Measurements from ENCODE around the gene PLB1.
"Not testable (repeated sequence)": the region's sequence is repeated elsewhere in the genome, so short reads cannot be mapped to it uniquely, and the experiment has no call there.

PLB1 gene

DNA sequence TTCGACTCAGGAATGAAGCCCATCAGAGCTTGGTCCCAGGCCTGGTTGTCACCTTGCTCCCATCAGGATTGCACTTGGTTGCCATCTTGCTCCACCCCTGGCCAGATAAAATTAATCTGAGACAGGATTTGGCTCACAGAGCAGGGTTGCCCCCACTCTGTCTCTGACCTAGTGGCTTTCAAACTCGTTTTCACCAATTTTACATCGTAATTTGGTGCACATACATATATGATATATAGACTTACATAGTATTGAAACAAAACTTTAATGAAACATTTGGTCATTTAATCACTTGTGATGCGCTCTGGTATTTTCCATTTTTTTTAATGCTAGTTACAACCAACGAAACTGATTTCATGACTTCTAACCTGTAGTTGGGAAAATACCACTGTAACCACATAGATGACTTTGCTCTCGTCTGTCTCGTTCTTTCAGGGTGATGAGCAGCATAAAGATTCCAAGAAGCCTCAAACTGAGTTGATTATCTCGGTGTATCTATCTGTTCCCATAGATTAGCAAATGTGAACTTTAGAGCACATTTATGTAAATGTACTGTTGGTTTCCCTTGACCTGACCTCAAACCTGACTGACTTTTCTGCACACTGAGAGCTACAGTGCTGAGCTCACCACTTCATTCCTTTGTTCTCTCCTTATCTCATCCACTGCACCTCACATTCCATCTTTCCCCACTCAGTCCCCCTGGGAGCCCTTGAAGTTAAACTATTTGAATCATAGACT is 30.5 kb upstream of the PLB1 start:
- peak; percentile 48 for DNase-seq (ENCODE audit: low read depth)

DNA sequence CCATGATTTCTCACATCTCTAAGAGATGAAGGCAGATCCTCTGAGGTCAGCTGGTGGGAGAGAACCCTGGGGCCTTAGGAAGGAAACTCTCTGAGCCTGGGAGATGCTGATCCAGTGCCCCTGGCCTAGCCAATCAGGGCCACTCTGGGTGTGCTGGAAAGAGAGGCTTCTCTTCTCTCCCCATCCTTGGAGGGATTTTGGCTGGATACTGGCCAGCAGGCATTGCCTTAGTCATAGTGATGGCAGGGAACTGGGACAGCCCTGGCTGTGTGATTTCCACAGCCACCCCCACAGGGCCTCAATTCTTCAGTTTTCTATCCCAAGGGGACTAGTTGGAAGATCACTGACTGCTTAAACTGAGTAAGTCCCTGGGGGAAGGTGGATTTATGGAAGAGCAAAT is 26.6 kb upstream of the PLB1 start:
- peak; percentile 31 for DNase-seq (ENCODE audit: low read depth)

DNA sequence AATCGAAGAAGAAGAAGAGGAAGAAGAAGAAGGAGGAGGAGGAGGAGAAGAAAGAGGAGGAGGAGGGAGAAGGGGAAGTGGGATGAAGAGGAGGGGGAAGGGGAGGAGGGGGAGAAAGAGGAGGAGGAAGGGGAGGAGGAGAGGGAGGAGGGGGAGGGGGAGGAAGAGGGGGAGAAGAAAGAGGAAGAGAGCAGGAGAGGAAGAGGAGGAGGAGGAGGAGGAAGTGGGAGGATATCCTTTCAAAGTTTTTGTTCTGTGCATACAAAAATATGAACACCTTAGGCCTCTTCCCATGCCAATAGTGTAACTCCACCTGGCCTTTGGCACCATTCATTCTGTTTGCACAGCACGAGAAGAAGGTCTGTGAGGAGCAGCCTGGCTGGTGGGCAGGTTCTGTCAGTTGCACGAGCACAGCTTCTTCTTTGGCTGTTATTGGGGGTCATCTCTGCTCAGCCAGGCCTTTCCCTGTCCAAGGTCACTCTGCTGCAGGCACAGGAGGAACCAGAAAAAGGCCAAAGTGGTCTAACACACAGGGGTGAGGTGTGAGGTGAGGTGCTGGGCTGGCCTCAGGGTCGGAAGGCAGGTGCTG is 25.8 kb upstream of the PLB1 start:
- no peak for DNase-seq (ENCODE audit: low read depth)

DNA sequence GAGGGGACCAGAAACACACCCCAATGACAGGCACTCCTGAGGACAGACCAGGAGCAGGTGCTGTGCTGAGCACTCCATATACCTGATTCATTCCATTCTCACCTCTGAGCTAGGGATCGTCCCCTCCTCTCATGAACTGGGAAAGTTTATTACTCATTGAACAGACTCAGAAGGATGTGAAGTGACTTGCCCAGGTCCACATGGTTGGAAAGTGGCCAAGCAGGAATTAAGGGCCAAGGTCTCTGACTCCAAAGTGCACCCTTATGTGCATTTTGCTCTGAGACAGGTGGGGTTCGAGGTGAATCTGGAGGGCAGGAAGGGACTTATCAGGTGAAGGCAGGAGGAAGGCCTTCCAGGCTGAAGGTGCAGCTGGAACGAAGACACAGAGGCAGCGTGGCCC is 25.1 kb upstream of the PLB1 start:
- no peak for DNase-seq (ENCODE audit: low read depth)

DNA sequence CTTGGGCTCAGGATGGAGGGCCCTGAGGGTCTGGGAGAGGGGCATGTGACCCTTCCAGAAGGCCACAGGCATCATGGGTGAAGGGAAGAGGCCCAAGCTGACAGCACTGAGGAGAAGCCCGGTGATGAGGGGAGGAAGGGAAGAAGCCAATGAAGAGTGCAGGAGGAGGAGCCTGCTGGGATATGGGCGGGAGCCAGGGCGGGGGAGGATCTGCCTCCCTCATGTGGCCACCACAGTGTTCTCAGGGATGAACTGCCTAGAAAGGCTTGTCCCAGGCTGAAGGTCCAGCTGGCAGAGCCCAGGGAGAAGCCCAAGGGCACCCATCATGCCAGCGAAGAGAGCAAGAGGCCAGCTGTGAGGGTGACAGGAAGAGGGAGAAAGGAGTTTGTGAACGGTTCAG is 24.6 kb upstream of the PLB1 start:
- no peak for DNase-seq (ENCODE audit: low read depth)

DNA sequence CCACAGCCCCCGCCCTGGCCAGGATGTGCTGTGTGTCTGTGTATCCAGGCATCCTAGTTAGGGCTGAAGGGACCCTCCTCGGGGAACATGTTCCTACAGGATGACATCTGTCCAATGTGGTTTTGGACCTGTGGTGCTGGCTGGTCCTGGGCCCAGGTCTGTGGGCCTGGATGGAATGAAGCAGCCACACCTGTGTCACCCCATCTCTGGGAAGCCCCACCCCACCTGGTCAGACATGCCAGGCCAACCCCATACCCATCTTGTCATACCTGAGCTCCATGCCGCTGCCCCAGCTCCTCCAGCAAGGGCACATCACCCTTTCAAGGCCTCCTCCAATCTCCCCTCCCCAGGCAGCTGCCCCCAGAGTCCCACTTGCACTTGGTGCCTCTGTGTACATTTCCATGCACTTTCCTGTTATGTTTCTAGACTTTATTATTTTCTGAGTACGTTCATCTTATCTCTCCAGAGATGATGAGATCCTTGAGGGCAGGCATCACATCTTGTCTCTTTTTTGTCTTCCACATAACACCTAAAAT is 24.1 kb upstream of the PLB1 start:
- DNase-seq (ENCODE audit: low read depth) = no peak

DNA sequence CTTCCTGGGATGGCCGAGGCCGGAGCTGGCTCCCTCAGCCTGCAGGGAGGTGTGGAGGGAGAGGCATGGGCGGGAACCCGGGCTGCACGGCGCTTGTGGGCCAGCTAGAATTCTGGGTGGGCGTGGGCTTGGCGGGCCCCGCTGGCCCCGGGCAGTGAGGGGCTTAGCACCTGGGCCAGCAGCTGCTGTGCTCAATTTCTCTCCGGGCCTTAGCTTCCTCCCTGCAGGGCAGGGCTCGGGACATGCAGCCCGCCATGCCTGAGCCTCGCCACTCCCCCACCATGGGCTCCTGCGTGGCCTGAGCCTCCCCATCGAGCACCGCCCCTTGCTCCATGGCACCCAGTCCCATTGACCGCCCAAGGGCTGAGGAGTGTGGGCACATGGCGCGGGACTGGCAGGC is 23.2 kb upstream of the PLB1 start:
- DNase-seq (ENCODE audit: low read depth) = not testable (repeated sequence)

DNA sequence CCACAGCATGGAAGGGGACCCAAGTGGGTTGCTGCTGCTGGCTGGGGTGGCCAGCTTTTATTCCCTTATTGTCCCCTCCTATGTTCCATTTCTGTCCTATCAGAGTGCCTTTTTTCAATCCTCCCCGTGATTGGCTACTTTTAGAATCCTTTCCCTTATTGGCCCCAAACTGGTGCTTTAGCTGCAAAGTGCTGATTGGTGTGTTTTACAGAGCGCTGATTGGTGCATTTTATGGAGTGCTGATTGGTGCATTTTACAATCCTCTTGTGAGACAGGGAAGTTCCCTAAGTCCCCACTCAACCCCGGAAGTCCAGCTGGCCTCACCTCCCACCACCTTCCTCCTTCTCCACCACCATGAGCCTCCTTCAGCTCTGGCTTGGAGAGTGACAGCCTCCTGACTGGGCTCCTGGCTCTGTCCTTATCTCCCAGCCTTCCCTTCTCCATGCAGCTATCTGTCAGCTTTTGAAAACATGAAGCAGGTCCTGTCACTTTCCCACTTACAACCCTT is 20.7 kb upstream of the PLB1 start:
- DNase-seq (ENCODE audit: low read depth) = no peak

DNA sequence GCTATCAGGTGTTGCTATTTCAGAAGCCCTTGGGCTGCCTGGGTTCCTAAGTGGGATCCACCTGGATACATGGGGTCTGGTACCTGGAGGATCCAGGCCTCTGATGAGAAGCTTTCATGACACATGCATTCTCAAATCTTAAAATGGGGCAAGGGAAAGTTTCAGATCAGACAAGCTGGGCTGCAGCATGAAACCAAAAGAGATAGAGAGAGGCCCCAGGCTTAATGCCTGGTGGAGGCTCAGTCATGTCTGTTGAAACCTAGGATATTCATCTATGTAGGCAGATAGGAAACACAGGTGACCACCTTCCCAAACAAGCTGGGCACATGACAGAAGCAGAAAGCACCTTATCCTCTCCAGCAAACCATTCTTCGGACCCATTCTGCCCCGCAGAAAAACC is 18.8 kb upstream of the PLB1 start:
- no peak for DNase-seq (ENCODE audit: low read depth)

DNA sequence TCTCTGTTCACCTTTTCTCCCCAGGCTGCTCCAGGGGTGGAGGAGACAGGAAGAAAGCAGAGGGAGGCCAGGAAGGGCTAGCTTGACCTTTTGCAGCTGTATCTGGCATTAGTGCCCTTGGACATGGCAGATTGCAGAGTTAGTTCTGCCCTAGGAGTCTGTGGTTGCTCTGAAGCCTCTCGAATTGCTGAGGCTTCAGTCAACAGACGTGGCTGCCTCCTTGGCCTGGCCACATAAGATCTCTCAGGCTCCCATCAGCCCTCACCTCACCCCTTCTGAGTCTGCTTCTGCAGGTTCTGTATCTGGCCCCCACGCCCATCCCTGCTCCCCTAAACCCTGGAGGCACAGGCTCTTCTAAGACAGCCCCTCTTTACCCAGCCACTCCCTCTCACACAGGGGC is 18.2 kb upstream of the PLB1 start:
- no peak for DNase-seq (ENCODE audit: low read depth)

DNA sequence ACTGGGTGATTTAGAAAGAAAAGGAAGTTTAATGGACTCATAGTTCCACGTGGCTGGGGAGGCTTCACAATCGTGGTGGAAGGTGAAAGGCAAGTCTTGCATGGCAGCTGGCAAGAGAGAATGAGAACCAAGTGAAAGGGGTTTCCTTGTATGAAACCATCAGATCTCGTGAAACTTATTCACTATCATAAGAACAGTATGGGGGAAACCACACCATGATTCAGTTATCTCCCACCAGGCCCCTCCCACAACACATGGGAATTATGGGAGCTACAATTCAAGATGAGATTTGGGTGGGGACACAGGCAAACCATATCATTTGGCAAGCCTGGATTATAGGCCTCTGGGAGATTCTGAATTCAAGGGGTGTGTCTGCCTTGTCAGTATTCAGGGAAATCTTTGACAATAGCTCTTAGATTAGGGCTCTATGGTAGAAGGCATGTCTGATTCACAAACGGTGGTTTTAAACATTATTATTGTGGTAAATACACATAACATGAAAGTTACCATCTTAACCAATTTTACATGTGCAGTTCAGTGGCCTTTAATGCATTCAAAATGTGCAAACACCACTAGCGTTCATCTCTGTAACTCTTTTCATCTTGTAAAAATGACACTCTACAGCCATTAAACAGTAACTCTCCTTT is 15.3 kb upstream of the PLB1 start:
- no peak for DNase-seq (ENCODE audit: low read depth)

DNA sequence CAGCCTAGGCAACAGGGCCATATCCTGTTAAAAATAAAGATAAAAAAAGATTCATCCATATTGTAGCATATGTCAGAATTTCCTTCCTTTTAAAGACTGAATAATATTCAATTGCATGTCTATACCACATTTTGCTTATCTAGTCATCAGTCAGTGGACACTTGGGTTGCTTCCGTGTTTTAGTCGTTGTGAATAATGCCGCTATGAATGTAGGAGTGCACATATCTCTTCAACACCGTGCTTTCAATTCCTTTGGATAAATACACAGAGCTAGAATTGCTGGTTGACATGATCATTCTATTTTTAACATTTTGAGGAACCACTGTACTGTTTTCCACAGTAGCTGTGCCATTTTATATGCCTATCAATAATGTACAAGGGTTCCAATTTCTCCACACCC is 14.0 kb upstream of the PLB1 start:
- no peak for DNase-seq (ENCODE audit: low read depth)

DNA sequence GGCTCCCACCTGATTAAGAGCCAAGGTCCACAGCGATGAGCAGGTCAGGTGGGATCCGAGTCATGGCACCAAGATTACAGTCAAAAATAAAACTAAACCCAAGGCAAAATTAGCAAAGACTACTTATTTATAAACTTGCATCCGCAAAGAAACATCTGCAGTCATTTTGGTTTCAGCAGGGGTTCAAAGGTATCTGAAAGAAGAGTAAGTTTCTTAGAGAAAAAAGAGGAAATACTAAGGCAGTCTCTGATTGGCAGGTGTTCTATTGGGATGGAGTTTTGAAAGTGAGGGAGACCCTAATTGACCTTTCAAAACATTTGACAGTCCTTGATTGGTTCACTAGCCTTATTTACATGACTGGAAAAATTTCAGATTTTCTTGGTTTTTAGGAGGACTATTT is 11.0 kb upstream of the PLB1 start:
- DNase-seq (ENCODE audit: low read depth) = no peak

DNA sequence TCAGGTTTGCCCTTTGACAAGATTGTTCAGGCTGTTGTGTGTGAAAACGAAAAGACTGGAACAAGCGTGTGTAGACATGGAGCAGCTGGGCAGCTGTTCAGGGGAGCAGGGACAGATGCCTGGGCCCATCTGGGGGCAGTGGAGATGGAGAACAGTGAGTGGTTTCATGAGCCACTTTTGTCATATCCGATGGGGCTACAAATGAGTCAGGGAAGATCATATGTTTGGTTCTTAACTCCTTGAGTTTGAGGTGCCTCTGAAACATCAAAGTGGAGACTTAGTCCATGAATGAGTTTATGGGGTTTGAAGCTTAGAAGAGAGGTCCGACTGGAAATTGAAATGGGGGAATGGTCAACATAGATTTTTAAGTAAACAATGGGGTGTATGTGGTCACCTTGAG is 9.3 kb upstream of the PLB1 start:
- DNase-seq (ENCODE audit: low read depth) = no peak

DNA sequence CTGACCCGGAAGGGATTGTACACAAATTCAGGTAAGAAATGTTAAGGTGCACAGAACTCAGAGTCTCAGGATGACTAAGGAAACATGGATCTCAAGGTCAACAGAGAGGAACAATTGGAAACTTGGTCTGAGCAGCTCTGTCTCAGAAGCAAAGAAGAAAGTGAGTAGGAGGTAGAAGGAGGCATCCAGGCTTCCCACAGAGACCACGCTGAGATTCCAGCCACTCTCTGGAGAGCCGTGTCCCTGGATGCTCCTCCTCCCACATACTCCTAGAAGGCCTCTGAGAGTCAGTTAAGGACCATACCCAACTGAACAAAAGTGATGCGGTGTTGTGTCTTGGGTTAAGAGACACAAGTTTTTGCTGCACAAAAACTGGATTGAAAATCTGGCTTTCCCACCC is 8.6 kb upstream of the PLB1 start:
- no peak for DNase-seq (ENCODE audit: low read depth)

DNA sequence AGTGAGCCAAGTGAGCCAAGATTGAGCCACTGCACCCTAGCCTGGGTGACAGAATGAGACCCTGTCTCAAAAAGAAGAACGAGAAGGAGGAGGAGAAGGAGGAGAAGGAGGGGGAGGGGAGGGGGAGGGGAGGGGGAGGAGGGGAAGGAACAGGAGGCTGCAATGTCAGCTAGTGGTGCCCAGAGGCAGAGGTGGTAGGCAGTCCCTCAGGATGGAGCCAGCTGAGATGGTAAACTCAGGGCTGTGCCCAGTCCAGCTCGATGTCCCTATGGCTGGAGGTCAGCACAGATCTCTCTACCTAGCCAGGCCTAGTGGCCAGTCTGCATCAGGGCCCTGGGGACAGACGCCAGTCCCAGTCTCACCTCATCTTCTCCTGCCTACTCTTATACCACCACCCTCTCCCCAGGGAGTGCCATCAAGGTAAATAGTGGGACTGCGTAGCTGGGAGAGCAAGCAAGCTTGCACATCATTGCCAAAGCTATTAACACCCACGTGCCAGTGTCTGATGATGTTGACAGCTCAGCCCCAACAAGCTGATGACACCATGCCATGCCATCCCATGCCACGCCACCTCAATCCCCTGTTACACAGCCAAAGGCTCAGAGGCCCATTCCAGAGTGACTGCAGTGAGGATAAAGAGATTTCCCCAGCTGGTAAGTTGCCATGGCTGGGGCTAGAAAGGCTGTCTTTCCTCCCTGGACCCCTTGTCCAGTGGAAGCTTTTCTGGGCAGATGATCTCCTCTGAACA is 7.6 kb upstream of the PLB1 start:
- DNase-seq (ENCODE audit: low read depth) = no peak

DNA sequence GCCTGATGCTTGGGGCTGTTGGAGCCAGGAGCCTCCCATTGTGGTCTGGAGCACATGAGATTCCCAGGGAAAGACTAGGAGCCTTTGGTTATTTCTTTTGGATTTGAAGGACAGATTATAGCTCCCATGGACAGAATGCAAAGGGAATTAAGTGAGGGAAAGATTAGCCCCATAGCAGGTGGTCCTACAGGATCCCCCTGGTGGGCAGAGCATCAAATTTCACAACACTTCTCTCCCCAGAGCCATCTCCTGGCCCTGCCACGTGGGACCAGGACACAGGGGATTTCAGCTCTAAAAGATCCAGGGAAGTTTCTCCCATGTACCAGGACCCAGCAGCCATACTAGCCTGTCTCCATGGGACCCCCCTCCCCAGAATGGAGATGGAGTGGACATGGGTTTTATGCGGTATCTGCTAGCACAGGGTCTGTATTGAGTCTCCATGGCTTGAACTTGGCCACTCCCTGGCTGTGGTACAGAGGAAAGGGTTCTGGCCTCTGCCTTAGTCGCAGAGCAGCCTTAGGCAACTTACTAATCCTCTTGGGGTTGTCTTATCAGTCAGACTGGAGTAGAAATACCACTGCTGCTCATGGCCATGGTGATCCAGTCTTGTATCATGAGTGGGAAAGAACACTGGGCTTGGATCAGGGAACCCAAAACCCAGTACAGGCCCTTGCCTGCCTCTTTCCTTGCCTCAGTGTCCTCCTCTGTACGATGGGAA is 6.8 kb upstream of the PLB1 start:
- DNase-seq (ENCODE audit: low read depth) = peak; percentile 14

DNA sequence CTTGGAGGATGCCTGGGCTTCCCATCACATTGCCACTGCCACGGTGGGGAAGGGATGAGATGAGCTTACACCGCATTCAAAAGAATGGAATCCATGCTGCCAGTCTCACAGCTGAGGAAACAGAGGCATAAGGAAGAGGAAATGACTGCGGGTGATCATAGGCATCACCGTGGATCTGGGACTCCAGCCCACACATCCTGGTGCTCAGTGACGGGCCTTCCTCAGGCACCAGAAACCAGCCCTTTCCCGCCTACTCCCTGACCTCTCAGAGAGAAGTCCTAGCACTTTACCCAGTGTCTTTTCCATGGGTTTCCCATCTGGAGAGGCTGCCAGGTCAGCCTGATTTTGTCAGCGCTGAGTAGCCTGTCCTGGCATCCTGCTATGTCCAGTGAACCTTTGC is 5.3 kb upstream of the PLB1 start:
- DNase-seq (ENCODE audit: low read depth) = no peak

DNA sequence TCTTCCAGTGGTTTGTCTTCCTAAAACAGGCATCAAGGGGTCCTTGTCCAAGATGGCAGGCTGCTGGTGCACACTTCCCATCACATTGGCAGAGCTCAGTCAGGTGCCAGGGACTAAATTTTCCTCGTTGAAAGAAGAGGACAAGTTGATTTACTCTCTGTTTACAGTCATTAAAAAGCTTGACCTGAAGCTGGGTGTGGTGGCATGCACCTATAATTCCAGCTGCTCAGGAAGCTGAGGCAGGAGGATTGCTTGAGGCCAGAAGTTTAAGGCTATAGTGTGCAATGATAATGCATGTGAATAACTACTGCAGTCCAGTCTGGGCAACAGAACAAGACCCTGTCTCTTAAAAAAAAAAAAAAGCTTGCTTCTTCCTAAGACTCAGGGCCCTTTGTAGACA is 3.6 kb upstream of the PLB1 start:
- no peak for DNase-seq (ENCODE audit: low read depth)

DNA sequence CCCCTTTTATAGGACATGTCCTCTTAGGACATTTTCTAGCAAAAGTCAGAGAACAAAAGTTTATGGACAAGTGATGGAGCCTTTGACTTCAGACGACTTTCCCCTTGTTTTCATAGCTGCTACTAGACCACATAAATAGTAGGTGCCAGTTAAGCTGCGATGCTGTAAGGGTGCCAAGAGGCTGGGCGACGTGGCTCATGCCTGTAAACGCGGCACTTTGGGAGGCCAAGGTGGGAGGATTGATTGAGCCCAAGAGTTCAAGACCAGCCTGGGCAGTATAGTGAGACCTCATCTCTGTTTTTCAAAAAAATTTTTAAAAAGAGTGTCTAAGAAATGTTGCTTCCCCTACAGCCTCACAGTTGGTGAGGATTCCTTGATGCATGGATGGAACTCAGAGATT is 2.2 kb upstream of the PLB1 start:
- DNase-seq (ENCODE audit: low read depth) = no peak

DNA sequence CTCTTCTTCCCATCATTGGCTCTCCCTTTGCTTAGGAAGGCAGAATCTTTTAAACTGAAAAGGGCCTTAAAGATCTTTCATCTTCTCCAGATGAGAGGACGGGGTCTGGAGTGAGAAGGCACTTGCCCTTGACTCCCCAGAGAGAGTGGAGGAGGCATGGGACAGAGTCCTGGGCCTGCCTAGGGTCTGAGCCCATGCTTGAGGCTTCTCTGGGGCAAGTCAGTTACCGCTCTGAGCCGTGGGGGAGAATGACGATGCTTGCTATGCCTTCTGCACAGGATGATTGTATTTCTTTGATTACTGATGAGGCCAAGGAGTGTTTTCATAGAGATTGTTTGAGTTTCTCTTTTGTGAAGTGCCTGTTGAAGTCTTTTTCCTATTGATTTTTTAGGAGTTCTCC is 921 bp downstream of the PLB1 start:
- no peak for DNase-seq (ENCODE audit: low read depth)

DNA sequence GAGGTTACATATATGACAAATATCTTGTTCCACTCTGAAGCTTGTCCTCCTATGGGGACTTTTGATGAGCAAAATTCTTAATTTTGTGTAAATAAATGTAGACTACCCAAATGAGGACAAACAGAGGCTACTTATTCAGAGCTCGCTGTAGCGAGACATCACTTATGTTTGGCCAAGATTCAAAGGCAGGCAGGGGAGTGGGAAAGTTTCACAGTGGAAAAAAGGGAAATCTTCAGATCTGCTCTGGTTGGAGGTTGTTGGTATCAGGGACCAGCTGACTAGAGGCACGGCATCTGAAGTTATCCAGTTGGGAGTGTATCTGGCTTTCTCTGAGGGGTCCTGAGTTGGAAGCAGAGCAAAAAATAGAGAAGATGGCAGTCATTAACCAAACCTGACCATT is 1.3 kb downstream of the PLB1 start:
- DNase-seq (ENCODE audit: low read depth) = no peak

Data from iris pigment epithelial cell (primary cell).